Adrenal gland (tissue), 12 donors: ENCODE data around the gene DNAJB1. TPM values are rescaled to one million over a fixed set of nuclear protein-coding genes. Genes with fewer than 3 reads are reported as not detected.
"Not testable (repeated sequence)": the region's sequence is repeated elsewhere in the genome, so short reads cannot be mapped to it uniquely, and the experiment has no call there.

Experiments used
- DNase-seq, 7 donors: peaks; one replicate each; pipeline ENCODE4 v3.0.0-alpha.2; 2019 to 2020
- H3K27ac ChIP-seq, 5 donors: fragments of 200-600 bp; sonication (generic) in 4 of 5; 1 replicate in 3 of 5; 2 replicates in 2 of 5; pipeline versions ENCODE4 v1.5.1 to v1.8.0; 2016 to 2020; ENCODE audit warnings: mild to moderate bottlenecking in 1 of 5
- H3K27me3 ChIP-seq: fragments of 200-600 bp; 2 replicates; pipeline ENCODE4 v1.8.0; 2021
- H3K36me3 ChIP-seq, 2 donors: fragments of 200-600 bp; replicated peaks in 1 of 2; 1 replicate in 1 of 2; 2 replicates in 1 of 2; pipeline versions ENCODE4 v1.5.1 to v1.8.0; 2018 to 2022
- H3K4me1 ChIP-seq, 2 donors: fragments of 200-600 bp; replicated peaks in 1 of 2; 1 replicate in 1 of 2; 2 replicates in 1 of 2; pipeline versions ENCODE4 v1.5.1 to v1.8.0; 2018 to 2021
- H3K4me3 ChIP-seq, 4 donors: fragments of 200-600 bp; sonication (generic) in 3 of 4; one replicate each; pipeline ENCODE4 v1.5.1; 2016 to 2018
- H3K9me3 ChIP-seq, 3 donors: fragments of 200-600 bp; sonication (generic) in 1 of 3; replicated peaks in 1 of 3; 1 replicate in 2 of 3; 2 replicates in 1 of 3; pipeline versions ENCODE4 v1.5.1 to v1.8.0; 2016 to 2021
- POLR2A ChIP-seq, 2 donors: fragments of 450-650 bp; IDR thresholded peaks; one replicate each; pipeline ENCODE4 v1.6.1; 2017; ENCODE audit warnings: antibody characterized with exemption in 2 of 2, mild to moderate bottlenecking in 2 of 2, moderate library complexity in 1 of 2
- WGBS, 4 donors: extraction: QIAGEN DNeasy Blood & Tissue Kit in 2 of 4; methylation state at CpG; one replicate each; pipeline versions ENCODE4 v1.1.5 to v1.1.7; 2013 to 2017; 5-methylcytosine and 5-hydroxymethylcytosine counted together
- intact Hi-C, 2 donors: fragments of 100-400 bp; cut with DNase I; formaldehyde crosslinking; loops; one replicate each; pipeline versions ENCODE4 v1.14.1 to v1.15.0; 2022 to 2023
- polyA plus RNA-seq, 3 donors: library from polyadenylated mRNA; stranded (reverse); fragments of 200-250 nt in 2 of 3; fragments of 350-450 nt in 1 of 3; fragmentation: Illumina TruSeq in 1 of 3; extraction: RNeasy Lipid Tissue Mini Kit (QIAGEN cat#74804) in 1 of 3; gene quantifications; one replicate each; pipeline ENCODE4 v1.2.3, GENCODE V29; 2013 to 2014
- total RNA-seq, 9 donors: library from RNA; depleted of rRNA in 4 of 9; stranded (reverse); fragments of >200 nt in 4 of 9; fragments of 120-200 nt in 1 of 9; fragmentation: NEBNext Ultra II Directional in 1 of 9; extraction: Animal tissue kit (Norgen Biotek cat#: 25700) in 1 of 9; gene quantifications; one replicate each; pipeline versions ENCODE4 v1.1.0 to v1.2.4, GENCODE V29; 2013 to 2023
- TF ChIP-seq, protein P1 (sequence below), 6 experiments: fragments of 450-650 bp in 4 of 6; fragments of 200-600 bp in 2 of 6; sonication (generic) in 1 of 6; IDR thresholded peaks; 1 replicate in 5 of 6; 2 replicates in 1 of 6; pipeline versions ENCODE4 v1.5.1 to v1.8.0; 2016 to 2021; ENCODE audit warnings: antibody characterized with exemption in 6 of 6, mild to moderate bottlenecking in 2 of 6, moderate library complexity in 1 of 6
- donor health status: healthy with polysubstance abuse.
- donor health status: Bipolar disorder and iron deficiency.
- donor health status: DM: yes; HTN: yes; CAD: no.
- donor health status: DM: no; HTN: no; CAD: no.
- donor health status: DM: no; HTN: no; CAD: no.
- donor health status: DM: yes; HTN: yes; CAD: no.

DNAJB1 gene
- total and polyA plus RNA-seq, 12 donors, result 42.5 to 273 (median 123) TPM

DNA sequence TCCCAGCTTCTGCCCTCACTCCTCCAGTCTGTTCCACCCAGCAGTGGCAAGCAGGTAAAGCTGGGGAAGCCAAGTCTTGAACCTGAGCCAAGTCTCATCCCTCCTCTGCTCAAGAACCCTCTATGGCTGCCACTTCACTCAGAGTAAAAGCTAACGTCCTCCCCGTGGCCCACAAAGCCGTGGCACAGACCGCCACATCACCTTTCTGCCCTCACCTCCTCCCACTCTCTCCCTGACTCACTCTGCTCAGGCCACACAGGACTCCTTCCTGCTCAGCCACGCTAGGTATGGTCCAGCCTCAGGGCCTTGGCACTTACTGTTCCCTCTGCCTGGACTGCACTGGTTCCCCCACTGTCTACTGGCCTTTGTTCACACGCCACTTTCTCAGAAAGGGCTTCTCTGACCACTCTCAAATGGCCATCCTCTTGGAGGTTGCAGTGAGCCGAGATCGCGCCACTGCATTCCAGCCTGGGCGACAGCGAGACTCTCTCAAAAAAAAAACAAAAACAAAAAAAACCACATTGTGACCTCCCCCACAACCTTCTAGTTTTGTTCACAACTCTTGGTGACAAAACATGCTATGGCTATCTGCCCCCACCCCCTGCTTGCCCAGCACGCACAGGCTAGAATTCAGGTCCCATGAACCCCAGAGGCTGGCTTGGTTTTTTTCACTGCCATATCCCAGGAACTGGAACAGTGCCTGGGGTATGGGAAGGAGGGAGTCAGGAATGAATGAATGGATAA lies 37.9 kb upstream of the DNAJB1 start:
- H3K27ac ChIP-seq, result peak overlapping the region in 3 of 5 donors; percentile 0 to 67 (median 43)
- no peak for DNase-seq
- H3K36me3 ChIP-seq, result no peaks in the 10 kb centered on the region
- no peaks in the 10 kb centered on the region for H3K27me3 ChIP-seq
- H3K4me1 ChIP-seq, result peaks cover 31 to 53% of the 10 kb centered on the region in 2 donors
- no peaks in the 10 kb centered on the region for H3K9me3 ChIP-seq
- no peak overlapping the region for H3K4me3 ChIP-seq
- WGBS, 4 donors, result 68 to 77% (median 71%) methylated on average over 12 of the region's 12 CpGs
- TF ChIP-seq POLR2A (IDR thresholded peaks at IDR 0.05), result no peak
- TF ChIP-seq, protein P1, sequence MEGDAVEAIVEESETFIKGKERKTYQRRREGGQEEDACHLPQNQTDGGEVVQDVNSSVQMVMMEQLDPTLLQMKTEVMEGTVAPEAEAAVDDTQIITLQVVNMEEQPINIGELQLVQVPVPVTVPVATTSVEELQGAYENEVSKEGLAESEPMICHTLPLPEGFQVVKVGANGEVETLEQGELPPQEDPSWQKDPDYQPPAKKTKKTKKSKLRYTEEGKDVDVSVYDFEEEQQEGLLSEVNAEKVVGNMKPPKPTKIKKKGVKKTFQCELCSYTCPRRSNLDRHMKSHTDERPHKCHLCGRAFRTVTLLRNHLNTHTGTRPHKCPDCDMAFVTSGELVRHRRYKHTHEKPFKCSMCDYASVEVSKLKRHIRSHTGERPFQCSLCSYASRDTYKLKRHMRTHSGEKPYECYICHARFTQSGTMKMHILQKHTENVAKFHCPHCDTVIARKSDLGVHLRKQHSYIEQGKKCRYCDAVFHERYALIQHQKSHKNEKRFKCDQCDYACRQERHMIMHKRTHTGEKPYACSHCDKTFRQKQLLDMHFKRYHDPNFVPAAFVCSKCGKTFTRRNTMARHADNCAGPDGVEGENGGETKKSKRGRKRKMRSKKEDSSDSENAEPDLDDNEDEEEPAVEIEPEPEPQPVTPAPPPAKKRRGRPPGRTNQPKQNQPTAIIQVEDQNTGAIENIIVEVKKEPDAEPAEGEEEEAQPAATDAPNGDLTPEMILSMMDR (IDR thresholded peaks at IDR 0.05), result no peak
- intact Hi-C loops, result no loop called here

DNA sequence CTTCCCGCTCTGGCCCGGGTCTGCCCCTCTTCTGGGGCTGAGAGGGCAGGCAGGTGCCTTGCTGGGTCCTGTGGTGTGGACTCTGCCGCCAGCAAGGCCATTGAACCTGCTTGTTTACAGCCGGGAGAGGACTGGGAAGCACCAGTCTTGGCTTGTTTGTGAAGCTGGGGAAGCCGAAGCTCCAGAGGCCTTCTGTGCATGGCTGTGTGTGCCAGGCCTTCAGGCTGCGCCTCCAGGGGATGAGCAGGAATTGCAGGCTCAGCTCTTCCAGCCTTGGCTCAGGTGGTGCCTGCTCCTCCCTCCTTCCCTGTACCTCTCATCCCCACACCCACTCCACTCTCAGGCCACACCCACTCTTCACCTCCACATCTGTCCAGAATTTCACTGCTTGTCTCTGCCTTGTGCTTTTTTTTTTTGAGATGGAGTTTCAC lies 36.2 kb upstream of the DNAJB1 start:
- TF ChIP-seq, protein P1 (IDR thresholded peaks at IDR 0.05), result peak in 3 of 6 experiments; percentile 19 to 42 (median 27)
- no peak for TF ChIP-seq POLR2A (IDR thresholded peaks at IDR 0.05)
- H3K9me3 ChIP-seq, result no peaks in the 10 kb centered on the region
- no peaks in the 10 kb centered on the region for H3K27me3 ChIP-seq
- intact Hi-C loops, result no loop called here
- H3K27ac ChIP-seq, result peak overlapping the region in 3 of 5 donors; percentile 4 to 57 (median 51)
- H3K4me3 ChIP-seq, result no peak overlapping the region
- WGBS, 4 donors, result 44 to 75% (median 61%) methylated on average over 1 to 6 of the region's 6 CpGs
- H3K4me1 ChIP-seq, result peaks cover 24 to 51% of the 10 kb centered on the region in 2 donors
- DNase-seq, result peak in 3 of 7 donors; percentile 55 to 61 (median 57)
- H3K36me3 ChIP-seq, result peaks cover 0 to under 1% of the 10 kb centered on the region in 2 donors

DNA sequence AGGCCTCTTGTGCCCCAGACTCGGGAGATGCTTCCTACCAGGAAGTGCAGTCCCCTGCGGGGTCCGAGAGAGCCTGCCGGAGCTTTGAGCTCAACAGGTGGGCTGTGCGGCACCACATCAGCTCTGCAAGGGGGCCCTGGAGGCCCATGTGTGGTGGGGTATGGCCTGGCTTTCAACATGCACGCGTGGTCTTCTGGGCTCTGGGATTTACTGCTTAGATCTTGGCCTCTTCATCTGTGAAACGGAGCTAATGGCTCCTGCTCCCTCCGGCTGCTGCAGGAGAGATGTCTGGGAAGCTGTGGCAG lies 35.7 kb upstream of the DNAJB1 start:
- no peak for TF ChIP-seq POLR2A (IDR thresholded peaks at IDR 0.05)
- TF ChIP-seq, protein P1 (IDR thresholded peaks at IDR 0.05), result no peak
- H3K27ac ChIP-seq, result peak overlapping the region in 3 of 5 donors; percentile 4 to 57 (median 51)
- no peak for DNase-seq
- H3K4me3 ChIP-seq, result no peak overlapping the region
- intact Hi-C loops, result no loop called here
- no peaks in the 10 kb centered on the region for H3K27me3 ChIP-seq
- H3K9me3 ChIP-seq, result no peaks in the 10 kb centered on the region
- H3K4me1 ChIP-seq, result peaks cover 24 to 51% of the 10 kb centered on the region in 2 donors
- 61 to 82% (median 80%) methylated on average over 4 to 9 of the region's 9 CpGs for WGBS, 4 donors
- H3K36me3 ChIP-seq, result peaks cover 0 to 6% of the 10 kb centered on the region in 2 donors

DNA sequence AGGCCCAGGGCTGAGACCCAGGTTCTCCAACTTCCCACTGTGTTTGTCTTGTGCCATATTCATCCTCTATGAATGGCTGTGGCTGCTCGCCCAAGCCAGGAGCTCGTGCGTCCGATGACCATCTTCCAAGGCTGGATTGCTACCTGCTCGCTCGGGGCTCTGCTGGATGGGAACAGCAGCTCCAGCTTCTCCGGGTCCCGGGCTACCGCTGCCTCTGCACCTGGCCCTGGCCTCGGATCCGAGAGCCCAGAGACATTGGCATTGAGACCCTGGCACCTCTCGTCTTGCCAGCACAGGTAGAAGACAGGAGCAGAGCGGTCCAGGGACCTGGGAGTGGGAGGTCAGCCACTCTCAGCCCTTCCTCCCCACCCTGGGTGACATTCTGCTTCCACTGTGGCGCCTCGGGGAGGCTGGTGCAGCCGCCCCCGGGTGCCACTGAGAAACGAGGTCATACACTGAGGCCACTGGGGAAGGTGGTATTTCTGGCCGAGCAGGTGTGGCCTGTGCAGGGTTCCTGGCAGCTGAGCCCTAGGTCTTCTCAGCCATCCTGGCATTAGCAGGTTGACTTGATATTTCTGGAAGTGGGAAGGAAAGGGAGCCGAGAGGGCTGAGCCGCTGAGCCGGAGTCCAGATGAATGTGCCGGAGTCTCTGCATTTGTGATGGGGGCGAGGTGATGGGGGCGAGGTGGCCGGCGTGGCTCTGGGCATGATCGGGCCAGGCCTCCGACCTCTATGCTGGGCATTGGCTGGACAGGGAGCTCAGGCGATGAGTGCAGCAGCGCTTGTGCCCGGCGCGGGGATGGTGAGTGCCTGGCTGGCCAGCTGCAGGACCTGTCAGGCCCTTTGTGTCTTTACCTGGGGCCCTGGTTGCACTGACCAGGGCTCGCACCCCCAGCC lies 35.1 kb upstream of the DNAJB1 start:
- intact Hi-C loops, result no loop called here
- Histone ChIP-seq H3K4me3 (no peak overlapping the region), H3K27me3 (no peaks in the 10 kb centered on the region), H3K36me3 (peaks cover 0 to 9% of the 10 kb centered on the region in 2 donors), H3K27ac (peak overlapping the region in 3 of 5 donors; percentile 51 to 82 (median 52)), H3K4me1 (peaks cover 24 to 51% of the 10 kb centered on the region in 2 donors), H3K9me3 (no peaks in the 10 kb centered on the region)
- 84 to 92% (median 89%) methylated on average over 19 to 35 of the region's 35 CpGs for WGBS, 4 donors
- DNase-seq, result no peak
- TF ChIP-seq POLR2A (IDR thresholded peaks at IDR 0.05), result no peak
- TF ChIP-seq, protein P1 (IDR thresholded peaks at IDR 0.05), result no peak

DNA sequence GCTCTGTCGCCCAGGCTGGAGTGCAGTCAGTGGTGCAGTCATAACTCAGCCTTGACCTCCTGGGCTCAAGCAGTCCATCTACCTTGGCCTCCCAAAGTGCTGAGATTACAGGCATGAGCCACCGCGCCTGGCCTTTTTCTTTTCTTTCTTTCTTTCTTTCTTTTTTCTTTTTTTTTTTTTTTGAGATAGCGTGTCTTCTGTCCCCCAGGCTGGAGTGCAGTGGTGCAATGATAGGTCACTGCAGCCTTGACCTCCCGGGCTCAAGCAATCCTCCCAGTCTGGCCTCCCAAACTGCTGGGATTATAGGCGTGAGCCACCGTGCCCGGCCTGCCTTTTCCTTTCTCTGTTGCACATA lies 33.8 kb upstream of the DNAJB1 start:
- peaks cover 24 to 51% of the 10 kb centered on the region in 2 donors for H3K4me1 ChIP-seq
- intact Hi-C loops, H3K4me3 ChIP-seq, H3K27me3 ChIP-seq, H3K9me3 ChIP-seq, H3K36me3 ChIP-seq: not testable (repeated sequence)
- peak in 6 of 7 donors; percentile 56 to 78 (median 67) for DNase-seq
- H3K27ac ChIP-seq, result peak overlapping the region; percentile 46 to 82 (median 52)
- 43 to 60% (median 46%) methylated on average over 8 of the region's 8 CpGs for WGBS, 4 donors
